HCT116 (cell line): ENCODE data around the gene RACGAP1. TPM values are rescaled to one million over a fixed set of nuclear protein-coding genes. Genes with fewer than 3 reads are reported as not detected.

Experiments
- ATAC-seq: fragments of 200-7000 bp; cut with Tn5 transposase; 2 replicates; pipeline ENCODE4 v1.9.1; 2020; ENCODE audit warnings: mild to moderate bottlenecking, moderate library complexity
- BruUV-seq: library from RNA; stranded (reverse); fragments of 400-500 nt; replicated peaks from 2 replicates; lab custom pipeline; 2021; lab: Mats Ljungman, UMichigan
- CTCF ChIA-PET: fragments of 300-600 bp; sonication (Branson Sonifier 250); formaldehyde crosslinking; loops from one replicate; lab custom pipeline; 2021; ENCODE audit warnings: antibody characterized with exemption; lab: Charles Lee
- POLR2A ChIA-PET: fragments of 300-600, 350-600 bp; sonication (Branson Sonifier 250); formaldehyde crosslinking; loops from one replicate; lab custom pipeline; 2021; ENCODE audit warnings: antibody characterized with exemption; lab: Charles Lee
- RAD21 ChIA-PET, 2 experiments: fragments of 300-600 bp; sonication (Branson Sonifier 250); formaldehyde crosslinking; loops; one replicate each; lab custom pipeline; 2023; ENCODE audit warnings: low total read pairs in 2 of 2; ENCODE audit not compliant: uncharacterized antibody in 2 of 2, unreplicated experiment in 2 of 2, low non-redundant PET in 1 of 2; lab: Charles Lee
- DNase-seq: peaks from one replicate; pipeline ENCODE4 v3.0.0-alpha.2; 2010; ENCODE audit warnings: low read depth, low spot score
- H2AFZ ChIP-seq: fragments of 200-600 bp; shearing (Covaris generic), sonication (generic); 2 replicates; pipeline ENCODE4 v1.6.1; 2017; ENCODE audit warnings: low read depth, mixed run types, mixed read lengths, antibody characterized with exemption, low read length; ENCODE audit not compliant: poor library complexity, severe bottlenecking
- H3K27ac ChIP-seq: 2 replicates; pipeline ENCODE4 v1.5.1; 2012; ENCODE audit warnings: low read depth, low read length
- H3K27me3 ChIP-seq: fragments of 200-600 bp; sonication (generic); 2 replicates; pipeline ENCODE4 v1.6.1; 2016; ENCODE audit warnings: mixed run types, low read length, mixed read lengths; ENCODE audit not compliant: insufficient read depth
- H3K36me3 ChIP-seq, 2 experiments: fragments of 200-500 bp in 1 of 2; fragments of 200-600 bp in 1 of 2; sonication (Bioruptor generic) in 1 of 2; sonication (generic) in 1 of 2; 2 replicates each; pipeline versions ENCODE4 v1.5.1 to v1.6.1; 2014 to 2016; ENCODE audit warnings: low read length in 2 of 2, inconsistent platforms in 1 of 2, mixed read lengths in 1 of 2, mixed run types in 1 of 2; ENCODE audit not compliant: insufficient read depth in 2 of 2, control insufficient read depth in 1 of 2
- H3K4me1 ChIP-seq, 2 experiments: fragments of 200-600 bp in 1 of 2; sonication (generic) in 1 of 2; 2 replicates each; pipeline versions ENCODE4 v1.5.1 to v1.6.1; 2012 to 2017; ENCODE audit warnings: low read length in 2 of 2, inconsistent platforms in 1 of 2, mild to moderate bottlenecking in 1 of 2, mixed read lengths in 1 of 2, mixed run types in 1 of 2, moderate library complexity in 1 of 2; ENCODE audit not compliant: insufficient read depth in 2 of 2, control insufficient read depth in 1 of 2
- H3K4me2 ChIP-seq: fragments of 200-600 bp; sonication (generic); 2 replicates; pipeline ENCODE4 v1.6.1; 2017; ENCODE audit warnings: mixed run types, low read length, mixed read lengths
- H3K4me3 ChIP-seq, 2 experiments: fragments of 200-600 bp in 1 of 2; sonication (generic) in 1 of 2; replicated peaks in 1 of 2; 2 replicates each; pipeline ENCODE4 v1.5.1; 2011 to 2016; ENCODE audit warnings: low read length in 2 of 2, control low read depth in 1 of 2, low read depth in 1 of 2, mild to moderate bottlenecking in 1 of 2, mixed read lengths in 1 of 2, mixed run types in 1 of 2
- H3K79me2 ChIP-seq: fragments of 200-600 bp; sonication (generic); 2 replicates; pipeline ENCODE4 v1.6.1; 2017; ENCODE audit warnings: mild to moderate bottlenecking, mixed run types, low read length, moderate library complexity, mixed read lengths; ENCODE audit not compliant: insufficient read depth
- H3K9ac ChIP-seq: fragments of 200-600 bp; sonication (generic); 2 replicates; pipeline ENCODE4 v1.6.1; 2016; ENCODE audit warnings: low read length, mixed read lengths
- H3K9me2 ChIP-seq: fragments of 200-600 bp; sonication (generic), shearing (Covaris generic); 2 replicates; pipeline ENCODE4 v1.6.1; 2017; ENCODE audit warnings: mixed run types, mild to moderate bottlenecking, moderate library complexity; ENCODE audit not compliant: insufficient read depth
- H3K9me3 ChIP-seq, 2 experiments: fragments of 200-500 bp in 1 of 2; fragments of 200-600 bp in 1 of 2; sonication (Bioruptor generic) in 1 of 2; sonication (generic) in 1 of 2; 2 replicates each; pipeline ENCODE4 v1.6.1; 2014 to 2017; ENCODE audit warnings: low read length in 2 of 2, mixed read lengths in 2 of 2, inconsistent platforms in 1 of 2, low read depth in 1 of 2, mild to moderate bottlenecking in 1 of 2, mixed run types in 1 of 2, moderate library complexity in 1 of 2; ENCODE audit not compliant: control insufficient read depth in 1 of 2, insufficient read depth in 1 of 2
- H4K20me1 ChIP-seq: fragments of 200-600 bp; sonication (generic), shearing (Covaris generic); 2 replicates; pipeline ENCODE4 v1.6.1; 2017; ENCODE audit warnings: mixed run types, mild to moderate bottlenecking, moderate library complexity; ENCODE audit not compliant: insufficient read depth
- CBX3 ChIP-seq: IDR thresholded peaks from 2 replicates; pipeline ENCODE4 v1.6.1; 2012; ENCODE audit warnings: low read depth
- CEBPB ChIP-seq: IDR thresholded peaks from 2 replicates; pipeline ENCODE4 v1.6.1; 2012; ENCODE audit warnings: low read depth
- EGR1 ChIP-seq: IDR thresholded peaks from 2 replicates; pipeline ENCODE4 v1.6.1; 2012; ENCODE audit warnings: low read depth
- EZH2 ChIP-seq: fragments of 200-600 bp; sonication (generic); IDR thresholded peaks from 2 replicates; pipeline ENCODE4 v1.6.1; 2017; ENCODE audit warnings: antibody characterized with exemption, mixed run types
- EZH2phosphoT487 ChIP-seq: fragments of 200-600 bp; IDR thresholded peaks from 2 replicates; pipeline ENCODE4 v1.6.1; 2018; ENCODE audit warnings: antibody characterized with exemption, borderline replicate concordance
- FOSL1 ChIP-seq: IDR thresholded peaks from 2 replicates; pipeline ENCODE4 v1.6.1; 2012; ENCODE audit warnings: low read depth
- JUND ChIP-seq: IDR thresholded peaks from 2 replicates; pipeline ENCODE4 v1.6.1; 2012
- POLR2A ChIP-seq: IDR thresholded peaks from 2 replicates; pipeline ENCODE4 v1.7.0; 2011; ENCODE audit warnings: borderline replicate concordance; ENCODE audit not compliant: insufficient read depth, insufficient read length; ENCODE audit errors: extremely low read depth
- POLR2AphosphoS5 ChIP-seq: IDR thresholded peaks from 2 replicates; pipeline ENCODE4 v1.6.1; 2011; ENCODE audit warnings: mild to moderate bottlenecking, low read depth, low read length, moderate library complexity
- SIN3A ChIP-seq: IDR thresholded peaks from 2 replicates; pipeline ENCODE4 v1.6.1; 2012; ENCODE audit warnings: low read depth
- SP1 ChIP-seq: IDR thresholded peaks from 2 replicates; pipeline ENCODE4 v1.6.1; 2012; ENCODE audit warnings: low read depth
- SRF ChIP-seq: IDR thresholded peaks from 2 replicates; pipeline ENCODE4 v1.6.1; 2012; ENCODE audit warnings: low read depth
- YY1 ChIP-seq: IDR thresholded peaks from 2 replicates; pipeline ENCODE4 v1.6.1; 2011; ENCODE audit warnings: low read length, low read depth, moderate library complexity, mild to moderate bottlenecking; ENCODE audit not compliant: insufficient replicate concordance; ENCODE audit errors: extremely low read depth
- ZFX ChIP-seq: fragments of 450-650 bp; IDR thresholded peaks from 2 replicates; pipeline ENCODE4 v1.6.1; 2017
- ZNF274 ChIP-seq: fragments of 200-500 bp; sonication (Bioruptor generic); IDR thresholded peaks from 2 replicates; pipeline ENCODE4 v1.6.1; 2014; ENCODE audit warnings: mild to moderate bottlenecking, low read depth, low read length, inconsistent platforms
- intact Hi-C: fragments of 100-400 bp; cut with micrococcal nuclease; formaldehyde crosslinking; loops from 2 replicates; pipeline ENCODE4 v1.10.0; 2022
- total RNA-seq: library from RNA; stranded (reverse); gene quantifications from one replicate; pipeline ENCODE4 v1.2.1, GENCODE V29; 2021; ENCODE audit not compliant: unreplicated experiment
- TF ChIP-seq, protein P1 (sequence below), 3 experiments: fragments of 200-600 bp in 1 of 3; sonication (generic) in 1 of 3; IDR thresholded peaks in 2 of 3; conservative IDR thresholded peaks in 1 of 3; 2 replicates each; pipeline ENCODE4 v1.5.1; 2012 to 2017; ENCODE audit warnings: low read depth in 2 of 3, low read length in 2 of 3, antibody characterized with exemption in 1 of 3, borderline replicate concordance in 1 of 3, control low read depth in 1 of 3, mild to moderate bottlenecking in 1 of 3, mixed read lengths in 1 of 3, mixed run types in 1 of 3, moderate library complexity in 1 of 3; ENCODE audit not compliant: insufficient read depth in 1 of 3

RACGAP1 gene
- total RNA-seq, 1 experiment from 2014 or later, result 147 TPM

DNA sequence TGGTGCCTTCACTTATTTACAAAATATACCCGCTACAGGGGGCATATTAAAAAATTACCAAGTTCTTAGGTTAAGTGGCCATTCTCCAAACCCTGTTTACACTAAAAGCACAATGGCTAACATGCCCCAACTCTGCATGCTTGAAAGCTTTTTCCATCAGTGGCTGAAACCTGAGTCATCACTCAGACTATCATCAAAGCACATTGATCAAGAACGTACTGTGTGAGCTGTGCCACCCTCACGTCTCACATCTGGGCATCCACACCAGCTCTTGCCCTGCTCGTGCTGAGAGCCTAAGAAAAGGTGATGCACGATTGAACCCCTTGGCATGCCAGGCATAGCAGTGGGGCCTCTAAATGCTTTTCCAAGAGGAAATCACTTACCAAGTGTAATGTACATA is 39.3 kb downstream of the RACGAP1 start:
- no TSS peak for BruUV-seq
- no peak overlapping the region for H3K4me3 ChIP-seq
- no peak overlapping the region for H3K9ac ChIP-seq
- intact Hi-C loops, result no loop called here
- H3K4me2 ChIP-seq, result no peak overlapping the region
- DNase-seq, result no peak
- H3K36me3 ChIP-seq, result peaks cover 24 to 41% of the 10 kb centered on the region in 2 experiments
- H3K4me1 ChIP-seq, result no peaks in the 10 kb centered on the region
- CTCF ChIA-PET, result no interaction called here
- H4K20me1 ChIP-seq, result no peaks in the 10 kb centered on the region
- H2AFZ ChIP-seq, result no peak overlapping the region
- RAD21 ChIA-PET, result no interaction called here
- no peaks in the 10 kb centered on the region for H3K9me3 ChIP-seq
- POLR2A ChIA-PET, result no interaction called here
- H3K27ac ChIP-seq, result no peak overlapping the region
- TF ChIP-seq CEBPB (no peak), SIN3A (no peak), EZH2 (no peak)
- TF ChIP-seq, protein P1, sequence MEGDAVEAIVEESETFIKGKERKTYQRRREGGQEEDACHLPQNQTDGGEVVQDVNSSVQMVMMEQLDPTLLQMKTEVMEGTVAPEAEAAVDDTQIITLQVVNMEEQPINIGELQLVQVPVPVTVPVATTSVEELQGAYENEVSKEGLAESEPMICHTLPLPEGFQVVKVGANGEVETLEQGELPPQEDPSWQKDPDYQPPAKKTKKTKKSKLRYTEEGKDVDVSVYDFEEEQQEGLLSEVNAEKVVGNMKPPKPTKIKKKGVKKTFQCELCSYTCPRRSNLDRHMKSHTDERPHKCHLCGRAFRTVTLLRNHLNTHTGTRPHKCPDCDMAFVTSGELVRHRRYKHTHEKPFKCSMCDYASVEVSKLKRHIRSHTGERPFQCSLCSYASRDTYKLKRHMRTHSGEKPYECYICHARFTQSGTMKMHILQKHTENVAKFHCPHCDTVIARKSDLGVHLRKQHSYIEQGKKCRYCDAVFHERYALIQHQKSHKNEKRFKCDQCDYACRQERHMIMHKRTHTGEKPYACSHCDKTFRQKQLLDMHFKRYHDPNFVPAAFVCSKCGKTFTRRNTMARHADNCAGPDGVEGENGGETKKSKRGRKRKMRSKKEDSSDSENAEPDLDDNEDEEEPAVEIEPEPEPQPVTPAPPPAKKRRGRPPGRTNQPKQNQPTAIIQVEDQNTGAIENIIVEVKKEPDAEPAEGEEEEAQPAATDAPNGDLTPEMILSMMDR (IDR thresholded peaks at IDR 0.05 in 2 of 3, conservative IDR thresholded peaks at IDR 0.05 in 1 of 3; ENCODE audit: borderline replicate concordance in 1 of 3, insufficient read depth in 1 of 3, low read depth in 2 of 3, low read length in 2 of 3), result no peak
- ATAC-seq, result no peak
- no peaks in the 10 kb centered on the region for H3K9me2 ChIP-seq
- no peaks in the 10 kb centered on the region for H3K27me3 ChIP-seq
- H3K79me2 ChIP-seq, result no peaks in the 10 kb centered on the region

DNA sequence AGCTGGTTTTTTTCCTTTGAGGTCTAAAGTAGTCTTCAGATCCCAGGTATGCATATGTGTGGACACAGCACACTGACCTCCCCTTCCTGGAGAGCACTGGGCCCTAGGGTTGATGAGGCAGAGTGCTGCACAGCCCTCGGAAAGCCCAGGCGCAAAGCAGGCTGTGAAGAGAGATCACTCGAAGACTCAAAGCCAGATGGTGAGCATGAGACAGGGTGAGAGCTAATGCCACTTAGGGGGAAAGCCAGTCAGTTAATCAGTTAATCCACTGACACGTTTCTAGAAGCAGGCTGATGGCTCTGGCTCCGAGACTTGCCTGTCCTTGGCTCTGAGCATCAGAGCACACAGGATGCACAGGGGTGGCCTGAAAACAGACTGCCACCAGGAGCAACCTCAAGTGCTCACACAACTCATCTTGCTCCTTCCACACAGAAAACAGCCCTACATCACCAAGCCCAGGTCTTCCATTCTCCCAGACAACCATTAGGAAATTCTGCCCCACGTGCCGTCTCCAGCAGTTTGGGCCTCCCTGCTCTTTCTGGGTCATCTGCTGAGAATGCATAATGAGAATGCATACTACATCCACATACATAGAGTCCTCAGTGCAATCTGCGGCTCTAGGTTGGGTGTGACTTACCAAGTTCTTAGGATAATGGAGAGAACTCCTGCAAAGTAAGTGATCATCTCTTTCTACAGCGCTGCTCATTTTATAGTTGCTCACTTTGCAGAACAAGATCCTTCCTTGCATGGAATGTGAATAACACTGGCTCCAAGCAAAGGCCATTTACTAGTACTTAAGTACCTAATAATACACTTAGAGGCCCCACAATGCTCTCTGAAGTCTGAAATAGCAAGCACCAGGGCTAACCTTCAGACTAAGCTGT is 40.6 kb downstream of the RACGAP1 start:
- Histone ChIP-seq H3K4me2 (no peak overlapping the region), H3K79me2 (no peaks in the 10 kb centered on the region), H3K27me3 (no peaks in the 10 kb centered on the region), H2AFZ (no peak overlapping the region), H3K36me3 (peaks cover 18 to 29% of the 10 kb centered on the region in 2 experiments), H3K4me3 (no peak overlapping the region), H3K9ac (no peak overlapping the region), H3K9me3 (no peaks in the 10 kb centered on the region), H3K27ac (no peak overlapping the region), H3K9me2 (no peaks in the 10 kb centered on the region), H3K4me1 (no peaks in the 10 kb centered on the region), H4K20me1 (no peaks in the 10 kb centered on the region)
- ATAC-seq (no peak), DNase-seq (no peak)
- intact Hi-C loops, result no loop called here
- POLR2A ChIA-PET, result no interaction called here
- CTCF ChIA-PET, result interaction anchor here (0.8 to 1.4 kb wide), 2 partner anchors 18 to 85 kb away, joined by 3 to 6 read pairs; no protein-coding TSS in a partner anchor
- BruUV-seq, result no TSS peak
- RAD21 ChIA-PET, result no interaction called here
- TF ChIP-seq ZNF274, result no peak
- no peak for TF ChIP-seq SP1
- no peak for TF ChIP-seq YY1
- TF ChIP-seq CBX3, result no peak
- TF ChIP-seq, protein P1 (IDR thresholded peaks at IDR 0.05 in 2 of 3, conservative IDR thresholded peaks at IDR 0.05 in 1 of 3; ENCODE audit: borderline replicate concordance in 1 of 3, insufficient read depth in 1 of 3, low read depth in 2 of 3, low read length in 2 of 3), result no peak
- TF ChIP-seq EZH2phosphoT487, result no peak
- TF ChIP-seq POLR2AphosphoS5, result no peak
- TF ChIP-seq CEBPB, result no peak
- no peak for TF ChIP-seq POLR2A
- TF ChIP-seq JUND, result no peak
- TF ChIP-seq SIN3A, result no peak
- no peak for TF ChIP-seq EGR1
- TF ChIP-seq FOSL1, result no peak
- TF ChIP-seq ZFX, result no peak
- TF ChIP-seq SRF, result no peak
